Body of pancreas (tissue), 4 donors: ENCODE results near the gene SOHLH2. TPM values are rescaled to one million over a fixed set of nuclear protein-coding genes. Genes with fewer than 3 reads are reported as not detected.

Experiments
- ATAC-seq: fragments of 150-250 bp; one replicate; pipeline ENCODE4 v1.9.1; 2016
- DNase-seq, 4 donors: peaks; one replicate each; pipeline ENCODE4 v3.0.0-alpha.2; 2019
- H3K27ac ChIP-seq, 4 donors: fragments of 200-600 bp; sonication (generic); 1 replicate in 3 of 4; 2 replicates in 1 of 4; pipeline versions ENCODE4 v1.5.1 to v1.6.1; 2016 to 2019; ENCODE audit warnings: mild to moderate bottlenecking in 1 of 4, mixed read lengths in 1 of 4, moderate library complexity in 1 of 4
- H3K27me3 ChIP-seq, 2 donors: fragments of 200-600 bp; sonication (generic); one replicate each; pipeline ENCODE4 v1.6.0; 2016; ENCODE audit warnings: mild to moderate bottlenecking in 1 of 2
- H3K36me3 ChIP-seq, 2 donors: fragments of 200-600 bp; sonication (generic); replicated peaks in 1 of 2; 2 replicates each; pipeline ENCODE4 v1.5.1; 2016; ENCODE audit warnings: low read depth in 2 of 2; ENCODE audit not compliant: insufficient read depth in 1 of 2
- H3K4me1 ChIP-seq: fragments of 200-600 bp; sonication (generic); one replicate; pipeline ENCODE4 v1.6.0; 2016
- H3K4me3 ChIP-seq, 2 donors: fragments of 200-600 bp; sonication (generic); 1 replicate in 1 of 2; 2 replicates in 1 of 2; pipeline ENCODE4 v1.5.1; 2016 to 2019
- H3K9me3 ChIP-seq, 3 donors: fragments of 200-600 bp; sonication (generic); 1 replicate in 2 of 3; 2 replicates in 1 of 3; pipeline ENCODE4 v1.5.1; 2016
- CTCF ChIP-seq, 7 experiments: fragments of 450-650 bp in 4 of 7; fragments of 200-600 bp in 3 of 7; sonication (generic) in 3 of 7; IDR thresholded peaks; one replicate each; pipeline ENCODE4 v1.5.1; 2016 to 2019; ENCODE audit warnings: antibody characterized with exemption in 7 of 7
- POLR2A ChIP-seq, 3 donors: fragments of 450-650 bp; IDR thresholded peaks; one replicate each; pipeline ENCODE4 v1.6.1; 2016; ENCODE audit warnings: antibody characterized with exemption in 3 of 3, mild to moderate bottlenecking in 2 of 3
- WGBS, 2 donors: methylation state at CpG; one replicate each; pipeline ENCODE4 v1.1.5; 2017; 5-methylcytosine and 5-hydroxymethylcytosine counted together
- intact Hi-C: fragments of 100-400 bp; cut with DNase I; formaldehyde crosslinking; loops from one replicate; pipeline ENCODE4 v1.15.1; 2023
- total RNA-seq, 2 donors: library from RNA; depleted of rRNA; stranded (reverse); fragments of >200 nt; gene quantifications; one replicate each; pipeline ENCODE4 v1.1.0, GENCODE V29; 2016

The SOHLH2 gene
- total RNA-seq, 2 donors from 2014 or later: not detected

DNA sequence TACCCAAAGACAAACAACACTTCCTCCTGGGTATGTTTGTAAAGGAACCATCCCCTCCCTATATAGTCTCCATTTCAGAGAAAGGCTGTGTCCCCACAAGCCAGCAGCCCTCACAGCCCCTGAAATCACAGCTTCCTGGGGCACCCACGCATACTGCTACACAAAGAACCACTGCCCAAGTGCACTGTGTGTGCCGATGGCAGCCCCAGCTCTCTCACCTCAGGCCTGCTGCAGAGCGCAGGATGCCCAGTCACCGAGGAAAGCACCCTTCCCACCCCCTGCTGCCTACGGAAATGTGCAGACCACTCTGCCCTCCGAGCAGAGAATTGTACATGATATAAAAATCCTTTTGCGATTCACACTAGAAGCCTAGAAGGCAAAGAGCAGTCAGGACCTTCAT, 39.4 kb downstream of the SOHLH2 start:
- Histone ChIP-seq H3K4me3 (no peak overlapping the region), H3K27me3 (no peaks in the 10 kb centered on the region), H3K27ac (no peak overlapping the region), H3K9me3 (no peaks in the 10 kb centered on the region), H3K36me3 (no peaks in the 10 kb centered on the region), H3K4me1 (no peaks in the 10 kb centered on the region)
- no peak for ATAC-seq
- TF ChIP-seq CTCF (IDR thresholded peaks at IDR 0.05) (no peak), POLR2A (IDR thresholded peaks at IDR 0.05) (no peak)
- intact Hi-C loops: no loop called here
- WGBS, 2 donors: 73 to 82% methylated on average over 7 of the region's 7 CpGs
- DNase-seq: no peak

- intact Hi-C loops: no loop called here
- Histone ChIP-seq H3K9me3 (no peaks in the 10 kb centered on the region), H3K27ac (no peak overlapping the region), H3K27me3 (no peaks in the 10 kb centered on the region), H3K36me3 (no peaks in the 10 kb centered on the region), H3K4me1 (no peaks in the 10 kb centered on the region), H3K4me3 (no peak overlapping the region)
- TF ChIP-seq CTCF (IDR thresholded peaks at IDR 0.05) (no peak), POLR2A (IDR thresholded peaks at IDR 0.05) (no peak)
- no peak for DNase-seq
- 50 to 64% methylated on average over 4 of the region's 4 CpGs for WGBS, 2 donors
- no peak for ATAC-seq
Observed at GRCh38 chr13:36173571-36174322, 40.6 kb downstream of the SOHLH2 start.

- 84 to 88% methylated on average over 5 of the region's 5 CpGs for WGBS, 2 donors
- H3K27me3 ChIP-seq: no peaks in the 10 kb centered on the region
- intact Hi-C loops: no loop called here
- H3K36me3 ChIP-seq: no peaks in the 10 kb centered on the region
- H3K27ac ChIP-seq: no peak overlapping the region
- no peak overlapping the region for H3K4me3 ChIP-seq
- H3K9me3 ChIP-seq: no peaks in the 10 kb centered on the region
- ATAC-seq (no peak), DNase-seq (no peak)
- peaks cover 5% of the 10 kb centered on the region for H3K4me1 ChIP-seq
- TF ChIP-seq CTCF (IDR thresholded peaks at IDR 0.05) (no peak), POLR2A (IDR thresholded peaks at IDR 0.05) (no peak)
Observed at GRCh38 chr13:36166046-36166445, 48.3 kb downstream of the SOHLH2 start.

DNA sequence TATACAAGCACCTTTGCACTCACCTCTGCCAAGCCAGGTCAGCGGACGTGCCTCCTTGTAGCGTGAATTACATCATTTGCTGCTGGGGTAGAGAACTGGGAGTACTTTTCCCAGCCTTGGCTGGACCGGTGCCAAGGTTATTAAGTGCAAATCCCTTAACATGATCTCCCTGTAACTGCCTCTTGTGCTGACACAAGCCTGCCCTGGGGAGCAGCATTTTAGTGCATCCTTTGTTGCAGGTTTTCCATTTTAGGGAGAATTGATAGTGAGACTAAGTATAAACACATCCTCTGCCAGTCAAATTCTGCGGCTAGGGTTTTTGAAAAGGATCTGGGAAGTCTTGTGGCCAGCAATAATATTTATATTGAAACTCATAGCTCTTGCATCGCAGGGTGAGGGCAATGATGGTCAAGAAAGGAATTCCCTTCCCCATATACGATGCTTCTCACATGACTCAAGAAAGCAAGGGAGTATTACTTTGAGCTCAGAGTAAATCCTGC, 50.5 kb downstream of the SOHLH2 start:
- WGBS, 2 donors: 41 to 46% methylated on average over 7 of the region's 7 CpGs
- peak; percentile 68 for ATAC-seq

More for the DNA sequence above, 50.5 kb downstream of the SOHLH2 start:
- H3K4me3 ChIP-seq: no peak overlapping the region
- H3K27me3 ChIP-seq: no peaks in the 10 kb centered on the region
- H3K27ac ChIP-seq: no peak overlapping the region
- no peaks in the 10 kb centered on the region for H3K36me3 ChIP-seq
- no peaks in the 10 kb centered on the region for H3K9me3 ChIP-seq
- intact Hi-C loops: no loop called here
- peak; percentile 52 to 83 (median 76) for DNase-seq
- peaks cover 5% of the 10 kb centered on the region for H3K4me1 ChIP-seq
- TF ChIP-seq CTCF (IDR thresholded peaks at IDR 0.05): no peak
